GM21723 (cell line): ENCODE data around the gene TRMU.

Experiments
- ATAC-seq: cut with Tn5 transposase; IDR thresholded peaks from one replicate; pipeline ENCODE4 v1.9.1; 2021; ENCODE audit warnings: mild to moderate bottlenecking, moderate library complexity; ENCODE audit not compliant: unreplicated experiment

The TRMU gene

DNA sequence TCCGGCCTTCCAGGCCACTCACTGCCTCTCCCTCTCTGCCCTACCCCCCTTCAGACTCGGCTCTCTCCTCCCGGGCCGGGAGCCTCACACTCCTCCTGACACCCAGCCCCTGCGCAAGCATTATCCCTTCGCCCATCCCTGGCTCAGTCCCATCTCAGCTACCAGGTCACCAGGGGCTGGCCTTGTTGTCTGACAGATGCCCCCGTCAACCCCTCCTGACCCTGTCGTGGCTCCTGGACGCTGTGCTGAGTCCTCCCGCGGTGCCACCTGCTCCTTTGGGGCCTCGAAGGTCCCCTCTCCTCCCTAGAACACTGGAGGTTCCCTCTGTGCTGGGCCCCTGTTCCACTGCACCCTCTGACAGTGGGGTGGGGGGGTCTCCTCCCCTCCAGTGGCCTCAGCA lies 32.9 kb downstream of the TRMU start:
- ATAC-seq, result no peak

DNA sequence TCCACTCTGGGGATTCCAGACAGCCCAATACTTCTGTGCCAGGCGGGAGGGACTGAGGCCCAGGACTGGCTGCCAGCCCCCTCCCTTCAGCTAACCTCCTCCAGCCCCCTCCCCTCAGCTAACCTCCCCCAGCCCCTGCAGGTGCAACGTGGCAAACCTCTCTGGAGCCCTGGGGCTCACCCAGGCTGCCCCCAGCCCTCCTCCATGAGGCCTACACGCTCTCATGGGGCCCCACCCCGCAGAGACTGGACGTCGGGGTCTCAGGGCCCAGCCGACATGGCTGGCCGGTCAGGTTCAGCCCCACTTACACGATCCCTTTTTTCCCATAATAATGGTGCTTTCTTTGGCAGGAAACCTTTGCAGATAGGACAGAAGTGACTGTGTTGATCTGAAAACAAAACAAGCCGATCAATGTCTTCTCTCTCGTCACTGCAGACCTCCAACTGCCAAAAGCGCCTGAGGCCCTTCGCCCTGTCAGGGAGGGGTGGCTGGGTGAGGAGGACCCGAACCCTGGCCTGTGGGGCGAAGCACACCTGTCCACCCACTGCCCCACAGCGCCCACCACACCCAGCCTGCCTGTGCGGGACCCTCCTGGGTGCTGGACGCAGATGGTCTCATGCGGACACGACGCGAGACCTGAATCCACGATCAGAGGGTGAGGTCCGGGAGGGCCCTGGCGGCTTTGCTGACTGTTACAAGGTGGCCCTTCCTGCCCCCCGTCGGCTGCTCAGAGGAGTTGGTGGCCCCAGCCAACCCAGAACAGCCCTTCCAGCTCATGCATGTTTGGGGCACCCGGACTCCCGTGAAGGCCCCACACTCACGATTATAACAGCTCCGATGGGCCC lies 33.6 kb downstream of the TRMU start:
- no peak for ATAC-seq

DNA sequence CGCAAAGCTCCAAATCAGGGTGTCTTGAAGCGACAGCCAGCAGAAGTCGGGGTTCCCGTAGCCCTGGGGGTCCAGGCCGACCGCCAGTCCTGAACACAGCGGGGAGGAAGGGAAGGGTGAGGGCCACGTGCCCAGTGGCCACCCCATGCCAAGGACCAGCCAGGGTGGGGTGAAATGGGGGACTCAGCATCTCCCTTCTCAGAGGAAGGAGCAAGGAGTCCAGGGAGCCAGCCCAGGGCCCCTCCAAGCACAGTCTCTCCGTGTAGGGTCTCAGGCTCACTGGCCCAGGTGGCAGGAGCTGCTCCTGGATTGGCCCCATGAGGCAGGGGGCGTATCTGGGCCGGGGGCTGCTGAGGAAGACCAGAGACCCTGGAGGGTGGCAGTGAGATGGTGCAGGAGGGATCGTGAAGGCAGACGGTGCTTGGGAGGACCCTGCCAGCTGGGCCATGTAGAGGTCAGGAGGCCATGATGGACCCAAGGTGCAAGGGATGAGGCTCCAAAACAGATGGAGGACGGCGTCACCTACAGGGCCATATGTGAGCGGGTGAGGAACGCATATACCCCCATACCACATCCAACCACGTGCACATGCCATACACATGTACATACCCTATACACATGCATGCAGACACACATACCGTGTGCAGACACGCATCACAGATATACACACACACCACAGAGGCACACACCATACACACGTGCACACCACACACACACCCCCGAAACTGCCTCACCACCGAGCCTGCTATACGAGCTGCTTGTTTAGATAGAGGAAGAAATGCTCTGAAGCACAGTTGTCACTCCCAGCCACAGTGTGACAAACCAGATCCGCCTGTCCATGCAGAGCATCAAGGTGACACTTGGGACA lies 34.4 kb downstream of the TRMU start:
- ATAC-seq, result no peak

DNA sequence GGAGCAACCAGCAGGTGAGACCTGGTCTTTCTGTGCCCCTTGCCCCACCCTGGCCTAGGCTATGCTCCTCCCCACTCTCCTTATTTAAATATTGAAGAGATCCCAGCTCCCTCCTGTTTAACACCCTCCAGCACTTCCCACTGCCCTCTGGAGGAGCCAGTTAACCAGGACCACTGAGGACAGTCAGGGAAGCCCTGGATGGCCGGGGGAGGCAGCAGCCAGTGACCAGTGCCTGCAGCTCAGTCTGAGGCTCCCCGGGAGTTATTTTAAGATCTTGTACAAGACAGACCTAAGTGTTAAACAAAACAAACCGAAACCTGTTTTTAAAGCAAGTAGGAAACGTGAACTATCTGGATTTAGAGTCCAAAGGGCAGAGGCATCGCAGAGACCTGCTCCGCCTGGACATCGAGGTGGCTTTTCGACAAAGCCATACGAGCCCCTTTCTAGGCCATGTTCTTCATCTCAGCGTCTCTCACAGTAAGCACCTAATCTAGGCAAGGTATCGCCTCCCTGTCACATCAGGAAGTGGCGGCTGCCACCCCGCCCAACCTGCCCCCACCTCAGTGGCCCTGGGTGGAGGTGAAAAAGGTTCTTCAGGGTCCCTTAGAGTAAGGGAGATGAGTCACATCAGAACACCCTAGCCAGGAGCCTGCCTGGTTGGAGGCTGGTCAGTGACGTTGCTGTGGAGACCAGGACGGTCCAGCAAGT lies 35.2 kb downstream of the TRMU start:
- ATAC-seq, result no peak

DNA sequence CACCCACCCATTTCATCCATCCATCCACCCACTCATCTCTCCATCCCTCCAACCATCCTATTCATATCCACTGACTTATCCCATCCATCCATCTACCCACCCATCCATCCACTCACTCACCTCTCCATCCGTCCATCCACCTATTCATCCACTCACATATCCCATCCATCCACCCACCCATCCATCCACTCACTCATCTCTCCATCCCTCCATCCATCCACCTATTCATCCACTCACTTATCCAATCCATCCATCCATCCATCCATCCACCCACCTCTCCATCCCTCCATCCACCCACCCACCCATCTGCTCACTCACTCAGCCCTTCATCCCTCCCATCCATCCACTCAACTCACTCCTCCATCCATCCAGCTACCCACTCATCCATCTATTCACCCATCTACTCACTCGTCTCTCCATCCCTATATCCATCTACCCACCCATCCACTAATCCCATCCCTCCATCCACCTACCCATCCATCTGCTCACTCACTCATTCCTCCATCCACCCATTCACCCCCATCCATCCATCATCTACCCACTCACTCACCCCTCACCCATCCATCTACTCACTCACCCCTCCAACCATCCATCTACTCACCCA lies 36.2 kb downstream of the TRMU start:
- ATAC-seq, result no peak

DNA sequence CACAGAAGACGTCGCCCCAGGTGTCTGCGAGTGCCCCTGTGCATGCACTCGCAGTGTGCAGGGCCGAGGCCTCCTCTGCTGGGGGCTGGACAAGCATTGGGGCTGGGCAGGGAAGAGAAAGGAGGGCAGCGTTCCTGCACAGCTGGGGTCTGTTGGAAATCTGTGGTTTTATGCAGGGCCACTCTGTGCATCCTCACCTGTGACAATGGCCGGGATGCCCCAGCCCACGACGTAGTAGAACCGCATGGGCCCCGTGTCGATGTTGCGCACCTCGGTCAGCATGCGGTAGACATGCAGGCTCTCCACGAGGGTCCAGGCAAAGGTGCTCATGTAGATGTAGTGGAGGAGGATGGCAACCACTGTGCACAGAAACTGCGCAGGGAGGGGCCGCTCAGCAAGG lies 37.2 kb downstream of the TRMU start:
- ATAC-seq, result no peak

DNA sequence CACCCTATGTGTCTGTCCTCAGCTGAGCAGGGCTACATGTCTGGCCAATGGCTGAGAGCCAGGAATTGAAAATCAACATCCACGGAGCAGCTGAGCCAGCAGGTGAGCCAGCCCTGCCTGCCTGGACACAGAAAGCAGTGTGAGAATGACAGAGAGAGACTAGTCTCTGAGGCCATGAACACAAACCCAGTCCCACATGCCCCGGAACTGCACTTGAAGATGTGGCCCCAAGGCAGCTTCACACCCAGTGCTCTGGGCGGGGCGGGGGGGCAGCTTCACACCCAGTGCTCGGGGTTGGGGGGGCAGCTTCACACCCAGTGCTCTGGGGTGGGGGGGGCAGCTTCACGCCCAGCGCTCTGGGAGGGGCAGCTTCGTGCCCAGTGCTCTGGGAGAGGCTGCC lies 37.6 kb downstream of the TRMU start:
- no peak for ATAC-seq

DNA sequence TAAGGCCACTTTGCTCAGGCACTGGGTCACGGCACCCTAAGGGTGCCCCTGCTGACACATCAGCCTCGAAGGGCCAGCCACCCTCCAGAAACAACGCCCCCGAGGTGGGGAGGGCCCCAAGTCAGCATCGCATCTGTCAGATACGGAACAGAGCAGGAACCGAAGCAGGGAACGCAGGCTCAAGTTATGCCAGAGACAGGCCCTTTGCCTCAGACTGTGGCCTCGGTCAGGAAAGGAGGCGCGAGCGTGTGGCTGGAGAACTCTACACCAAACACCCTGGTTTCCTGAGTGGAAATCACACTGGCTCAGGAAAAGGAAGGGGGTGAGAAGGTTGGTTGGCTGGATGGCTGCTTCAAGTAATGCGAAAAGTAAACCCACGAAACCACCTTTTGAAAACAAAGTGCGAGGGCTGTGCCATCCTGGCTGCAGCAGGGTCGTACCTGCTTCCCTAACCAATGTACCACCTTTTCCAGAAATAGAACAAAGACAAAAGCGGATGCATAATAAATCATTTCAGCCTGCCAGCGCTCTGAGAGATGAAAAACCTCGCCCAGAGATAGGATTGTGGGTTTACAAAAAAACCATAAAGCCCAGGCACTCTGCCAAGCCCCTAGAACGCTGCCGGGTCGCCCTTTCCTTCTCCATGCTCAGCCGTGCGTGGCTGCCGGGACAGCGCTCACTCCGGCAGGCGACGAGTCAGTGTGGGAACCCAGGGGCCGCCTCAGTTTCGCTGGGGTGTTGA lies 38.6 kb downstream of the TRMU start:
- no peak for ATAC-seq

DNA sequence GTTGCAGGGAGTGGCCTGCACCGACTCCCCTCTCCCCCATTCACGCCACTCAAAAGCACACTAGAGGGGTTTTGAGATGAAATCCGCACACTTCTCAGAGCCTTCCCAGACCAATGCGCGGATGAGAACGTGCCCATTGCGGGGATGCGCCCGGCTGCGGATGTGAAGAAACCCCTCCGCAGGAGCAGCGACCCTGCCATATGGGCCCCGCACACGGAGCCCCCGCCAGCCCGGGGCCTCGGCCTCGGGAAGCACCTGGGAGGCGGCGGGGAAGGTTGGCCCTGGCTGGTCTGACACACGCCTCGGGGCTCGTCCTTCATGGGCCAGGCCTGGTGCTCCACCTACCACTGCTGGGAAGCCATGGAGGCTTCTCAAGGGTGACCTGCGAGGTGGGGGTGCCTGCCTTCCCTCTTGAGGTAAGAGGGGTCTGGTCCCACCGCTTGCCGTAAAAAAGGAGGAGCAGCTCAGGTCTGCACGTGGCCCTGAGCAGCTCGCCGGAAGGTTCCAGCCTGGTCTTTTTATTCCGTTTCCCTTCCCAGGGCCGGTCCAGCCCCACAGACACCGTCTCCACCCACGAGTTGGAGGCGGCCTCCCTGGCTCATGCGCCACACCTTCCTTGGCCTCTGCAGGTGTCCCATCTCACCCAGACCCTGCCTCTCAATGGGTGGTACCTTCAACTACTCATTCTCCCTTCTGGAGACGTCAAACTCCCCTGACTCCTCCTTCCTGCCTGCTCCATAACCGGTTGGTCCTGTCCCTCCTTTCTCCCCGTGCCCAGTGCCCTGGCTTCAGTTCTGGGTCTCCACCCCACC lies 39.4 kb downstream of the TRMU start:
- ATAC-seq, result no peak

DNA sequence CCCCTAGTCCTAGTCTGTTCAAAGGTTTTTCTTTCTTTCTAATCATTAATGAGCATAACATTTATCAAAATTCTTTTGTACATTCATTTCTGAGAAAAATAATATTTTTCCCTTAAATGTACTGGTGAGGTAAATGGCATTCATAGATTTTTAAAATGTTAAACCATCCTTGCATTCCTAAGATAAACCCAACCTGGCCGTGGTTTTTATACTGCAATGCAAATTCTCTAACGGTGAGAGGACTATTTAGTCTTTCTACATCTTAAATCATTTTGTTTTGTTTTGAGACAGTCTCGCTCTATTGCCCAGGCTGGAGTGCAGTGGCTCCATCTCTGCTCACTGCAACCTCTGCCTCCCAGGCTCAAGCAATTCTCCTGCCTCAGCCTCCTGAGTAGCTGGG lies 40.6 kb downstream of the TRMU start:
- ATAC-seq, result no peak

DNA sequence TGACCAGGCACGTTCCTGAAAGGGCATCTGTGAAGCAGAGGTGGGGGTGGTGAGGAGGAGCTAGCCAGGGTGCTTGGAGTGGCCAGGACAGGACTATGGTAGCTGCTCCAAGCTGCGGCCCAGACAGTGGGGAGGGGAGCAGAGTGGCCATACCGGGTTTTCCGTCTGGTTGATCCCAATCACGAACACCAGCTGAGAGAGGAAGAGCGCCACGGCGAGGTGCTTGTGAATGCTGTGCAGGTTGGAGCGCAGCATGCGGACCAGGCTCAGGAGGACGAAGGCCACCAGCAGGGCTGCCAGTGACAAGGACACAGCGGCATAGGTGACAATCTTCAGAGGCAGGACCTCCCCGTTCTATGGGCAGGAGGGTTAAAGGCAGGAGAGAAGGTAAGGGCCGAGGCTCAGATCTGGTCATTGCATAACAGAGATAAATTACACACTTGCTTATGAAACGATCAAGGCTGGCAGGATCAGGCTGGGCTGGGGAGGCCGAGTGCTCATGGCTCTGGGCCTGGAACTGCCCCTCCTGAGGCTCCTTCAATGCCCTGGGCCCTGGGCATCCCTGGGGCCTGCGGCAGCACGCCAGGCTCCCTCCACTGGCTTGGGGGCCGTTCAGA lies 41.5 kb downstream of the TRMU start:
- ATAC-seq, result no peak

DNA sequence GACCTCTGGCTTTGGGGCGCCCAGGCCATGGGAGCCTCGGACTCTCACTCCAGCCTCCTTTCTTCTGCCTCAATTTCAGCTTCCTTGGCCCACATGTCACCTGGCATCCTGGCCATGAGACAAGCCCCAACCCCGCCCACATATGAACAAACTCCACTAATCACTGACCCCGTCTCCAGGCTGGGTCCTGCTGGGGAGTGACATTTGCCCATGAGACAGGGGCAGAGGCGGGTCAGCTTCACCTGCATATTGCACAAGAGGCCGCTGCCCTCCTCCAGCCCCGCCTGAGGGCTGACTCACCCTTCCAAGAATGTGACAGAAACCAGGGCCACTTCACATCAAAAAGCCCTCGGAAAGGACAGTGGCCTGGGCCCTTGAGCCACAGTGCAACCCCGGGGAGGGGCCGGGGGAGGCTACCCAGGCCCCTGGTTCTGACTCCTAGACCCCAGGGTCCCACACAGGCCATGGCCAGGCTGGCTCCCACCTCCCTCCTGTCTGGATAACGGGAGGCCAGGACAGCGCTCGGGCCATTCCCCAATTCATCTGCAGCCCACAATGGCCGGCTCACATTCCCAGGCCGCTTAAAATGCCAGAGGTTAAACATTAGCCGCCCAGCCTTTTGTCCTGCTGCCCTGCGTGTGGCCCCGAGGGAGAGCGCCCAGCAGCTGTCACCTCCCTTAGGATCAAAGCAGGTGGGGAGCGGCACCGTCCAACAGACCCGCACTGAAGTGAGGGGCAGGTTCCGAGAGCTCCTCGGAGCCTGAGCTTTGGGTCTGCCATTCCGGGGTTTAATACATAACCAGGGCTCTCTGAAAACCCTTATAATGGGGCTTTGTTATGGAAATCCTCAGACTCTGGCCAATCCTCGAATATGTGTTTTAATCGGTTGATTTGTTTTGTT lies 42.3 kb downstream of the TRMU start:
- no peak for ATAC-seq

DNA sequence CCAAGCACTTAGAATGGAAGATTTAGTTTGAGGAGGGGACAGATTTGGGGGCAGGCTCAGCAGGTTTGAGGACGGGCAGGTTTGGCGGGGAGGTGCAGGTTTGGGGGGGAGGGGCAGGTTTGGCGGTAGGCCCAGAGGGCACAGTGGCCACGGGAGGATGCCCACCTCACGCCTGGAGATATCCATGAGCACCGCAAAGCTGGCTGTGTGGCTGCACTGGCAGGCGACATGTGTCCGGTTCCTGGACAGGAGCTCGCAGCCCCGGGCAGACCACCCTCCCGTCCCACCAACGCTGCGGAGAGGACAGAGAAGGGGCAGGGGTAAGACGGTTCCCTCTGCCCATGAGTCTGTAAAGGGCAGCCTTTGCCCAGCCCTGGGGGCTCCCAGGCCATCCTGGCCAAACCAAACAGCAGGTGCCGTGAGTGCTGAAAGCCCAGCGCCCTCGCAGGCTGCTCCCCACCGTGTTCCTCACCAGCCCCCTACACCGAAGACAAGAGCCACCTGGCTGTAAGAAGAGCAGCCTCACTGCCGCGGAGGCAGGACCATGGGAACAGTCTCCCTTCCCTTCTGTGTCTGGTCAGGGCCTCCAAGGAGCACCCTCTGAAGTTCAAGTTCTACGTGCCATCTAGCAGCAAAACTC lies 43.0 kb downstream of the TRMU start:
- ATAC-seq, result no peak

DNA sequence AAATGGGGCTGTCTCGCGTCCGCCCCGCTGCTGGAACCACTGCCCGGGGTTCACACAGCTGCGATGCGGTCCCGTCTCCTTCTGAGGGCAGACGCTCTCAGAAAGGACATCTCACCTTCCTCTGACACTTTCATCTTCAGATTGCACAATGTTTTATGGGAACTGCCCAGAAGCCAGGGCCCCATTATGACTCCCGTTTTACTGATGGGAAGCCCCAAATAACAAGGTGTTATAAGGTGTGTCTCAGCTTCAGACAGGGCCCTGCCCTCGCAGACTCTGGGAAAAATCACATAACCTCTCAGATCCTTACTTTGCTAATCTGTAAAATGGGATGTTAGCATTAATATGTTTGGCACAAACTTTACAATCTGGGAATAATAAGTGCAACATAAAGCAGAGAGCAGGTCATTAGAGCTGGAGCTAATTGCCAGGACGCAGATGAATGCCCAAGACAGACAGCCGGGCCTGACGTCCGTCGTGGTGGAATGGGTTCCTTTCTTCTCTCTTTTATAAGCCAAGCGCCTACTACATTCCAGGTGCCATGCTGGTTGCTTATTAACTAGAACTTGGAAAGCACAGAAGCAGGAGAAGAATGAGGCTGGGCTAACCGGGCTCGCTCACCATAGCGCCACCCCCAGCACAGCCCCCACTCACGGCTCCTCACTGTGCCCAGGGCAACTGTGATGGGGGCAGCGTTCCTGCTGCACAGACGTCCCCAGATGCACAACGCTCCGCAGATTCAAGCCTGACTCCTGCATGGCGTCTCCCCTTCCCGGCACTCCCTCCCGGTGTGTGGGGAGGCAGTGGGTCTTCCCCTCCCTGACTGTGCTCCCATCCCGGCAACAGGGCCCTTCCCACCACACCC lies 43.8 kb downstream of the TRMU start:
- no peak for ATAC-seq

DNA sequence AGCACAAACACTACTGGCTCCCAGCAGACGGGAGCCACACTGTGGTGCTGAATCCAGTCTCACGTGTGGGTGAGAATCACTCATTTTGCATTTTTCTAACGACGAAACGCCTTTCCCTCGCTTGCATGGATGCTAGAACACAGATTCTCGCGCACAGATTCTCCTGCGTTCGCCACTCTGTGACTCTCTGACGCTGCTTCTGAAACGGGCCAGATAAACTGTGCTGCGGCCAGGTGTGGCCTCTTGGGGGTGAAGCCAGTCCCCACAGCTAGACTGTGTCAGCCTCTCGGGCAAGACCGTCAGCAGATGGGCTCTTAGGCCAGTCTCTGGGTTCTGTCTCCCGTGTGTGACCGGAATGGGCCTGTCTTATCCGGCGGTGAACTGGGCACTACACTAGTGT lies 44.6 kb downstream of the TRMU start:
- ATAC-seq, result no peak

DNA sequence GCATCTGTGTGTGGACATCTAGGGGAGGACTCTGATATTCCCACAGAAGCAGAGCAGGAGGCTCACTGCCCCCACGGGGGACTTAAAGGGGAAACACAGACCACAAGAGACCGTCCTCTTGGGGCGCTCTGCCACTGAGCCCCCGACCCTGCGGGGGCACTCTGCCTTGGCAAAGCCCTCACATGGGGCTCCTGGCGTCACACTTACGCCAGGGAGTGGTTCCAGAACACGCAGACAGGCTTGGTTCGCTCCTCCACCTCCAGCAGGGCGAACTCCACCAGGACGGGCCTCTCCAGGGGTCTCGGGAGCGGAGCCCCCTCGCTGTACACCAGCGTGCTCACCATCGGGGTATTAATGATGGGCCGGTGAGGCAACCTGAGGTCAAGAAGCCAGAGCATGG lies 45.1 kb downstream of the TRMU start:
- ATAC-seq, result no peak

DNA sequence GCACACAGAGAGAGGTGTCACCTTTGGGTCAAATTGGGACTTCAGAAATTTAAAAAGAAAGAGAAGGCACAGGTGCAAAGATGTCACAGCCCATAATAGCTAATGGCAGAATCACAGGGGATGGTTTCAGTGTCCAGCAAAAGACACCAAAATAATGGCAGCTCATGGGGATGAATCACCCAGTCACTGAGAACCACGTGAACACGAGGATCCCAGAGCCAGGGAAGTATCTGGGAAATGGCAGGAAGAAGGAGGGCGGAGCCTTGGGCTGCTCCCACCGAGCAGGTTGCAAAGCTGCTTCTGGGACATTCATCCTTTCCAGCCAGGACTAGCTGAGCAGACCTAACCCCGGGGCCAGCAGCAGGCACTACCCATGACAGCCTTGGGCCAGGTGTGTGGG lies 45.6 kb downstream of the TRMU start:
- no peak for ATAC-seq
